ENCODE data around the gene METTL2A. TPM values are rescaled to one million over a fixed set of nuclear protein-coding genes. Genes with fewer than 3 reads are reported as not detected.
A peak's percentile ranks its signal among the peaks of the same experiment; 100 is the strongest.
"Not testable (repeated sequence)": the region's sequence is repeated elsewhere in the genome, so short reads cannot be mapped to it uniquely, and the experiment has no call there.

Gene METTL2A, protein sequence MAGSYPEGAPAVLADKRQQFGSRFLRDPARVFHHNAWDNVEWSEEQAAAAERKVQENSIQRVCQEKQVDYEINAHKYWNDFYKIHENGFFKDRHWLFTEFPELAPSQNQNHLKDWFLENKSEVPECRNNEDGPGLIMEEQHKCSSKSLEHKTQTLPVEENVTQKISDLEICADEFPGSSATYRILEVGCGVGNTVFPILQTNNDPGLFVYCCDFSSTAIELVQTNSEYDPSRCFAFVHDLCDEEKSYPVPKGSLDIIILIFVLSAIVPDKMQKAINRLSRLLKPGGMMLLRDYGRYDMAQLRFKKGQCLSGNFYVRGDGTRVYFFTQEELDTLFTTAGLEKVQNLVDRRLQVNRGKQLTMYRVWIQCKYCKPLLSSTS
- polyA plus RNA-seq (2013, experiment 1 of 2): 23.4 TPM
- 25.0 TPM for polyA plus RNA-seq (2013, experiment 2 of 2)

- not testable (repeated sequence) for H3K27me3 ChIP-seq (ENCODE audit: insufficient read depth, low read length, poor library complexity); H3K23ac ChIP-seq (ENCODE audit: low read length); H3K4ac ChIP-seq (ENCODE audit: low read depth, low read length); H3K4me1 ChIP-seq (ENCODE audit: control insufficient read depth, low read depth, low read length); H3K79me2 ChIP-seq (ENCODE audit: control insufficient read depth, insufficient read depth, low read length); H4K8ac ChIP-seq (ENCODE audit: low read depth, low read length); H3K27ac ChIP-seq (ENCODE audit: low read depth, low read length); H2AK5ac ChIP-seq (ENCODE audit: low read length); H3K36me3 ChIP-seq (ENCODE audit: control insufficient read depth, insufficient read depth, low read length); H2BK120ac ChIP-seq (ENCODE audit: low read depth, low read length); H3K79me1 ChIP-seq (ENCODE audit: low read length); H4K5ac ChIP-seq (ENCODE audit: low read length); H2BK5ac ChIP-seq (ENCODE audit: low read length); H2BK15ac ChIP-seq (replicated peaks; ENCODE audit: low read depth); H3K18ac ChIP-seq (ENCODE audit: low read length)
- Histone ChIP-seq H3K9ac (ENCODE audit: low read length) (peak within 1 kb of the TSS; percentile 71), H3K4me3 (ENCODE audit: low read length) (peak within 1 kb of the TSS; percentile 60), H3K56ac (ENCODE audit: low read length) (peak within 1 kb of the TSS; percentile 75), H3K4me2 (ENCODE audit: low read length) (peak within 1 kb of the TSS; percentile 46)
- peak; percentile 97 for DNase-seq
- no CpG with 5 or more reads among the region's 58 CpGs for WGBS (ENCODE audit: extremely low coverage, insufficient coverage, low lambda C conversion rate)
Observed at GRCh38 chr17:62423647-62424461, at the start of gene METTL2A. Gene METTL2A, plus strand, starts transcription at chr17:62423897. Its CDS starts 6 bp downstream, at chr17:62423903.

- Histone ChIP-seq H3K9ac (ENCODE audit: low read length) (no peak within 1 kb of the TSS), H3K27ac (ENCODE audit: low read depth, low read length) (no peak within 1 kb of the TSS), H3K79me2 (ENCODE audit: control insufficient read depth, insufficient read depth, low read length) (no peaks in the 10 kb centered on the region), H3K4me2 (ENCODE audit: low read length) (no peak within 1 kb of the TSS), H3K4me3 (ENCODE audit: low read length) (no peak within 1 kb of the TSS), H3K4me1 (ENCODE audit: control insufficient read depth, low read depth, low read length) (no peaks in the 10 kb centered on the region), H2BK5ac (ENCODE audit: low read length) (no peak within 1 kb of the TSS), H3K18ac (ENCODE audit: low read length) (no peak within 1 kb of the TSS), H3K23ac (ENCODE audit: low read length) (no peak within 1 kb of the TSS), H3K4ac (ENCODE audit: low read depth, low read length) (no peak within 1 kb of the TSS), H3K56ac (ENCODE audit: low read length) (no peak within 1 kb of the TSS), H2AK5ac (ENCODE audit: low read length) (no peak within 1 kb of the TSS), H2BK15ac (replicated peaks; ENCODE audit: low read depth) (no peak within 1 kb of the TSS), H4K5ac (ENCODE audit: low read length) (no peak within 1 kb of the TSS), H3K27me3 (ENCODE audit: insufficient read depth, low read length, poor library complexity) (no peaks in the 10 kb centered on the region), H3K36me3 (ENCODE audit: control insufficient read depth, insufficient read depth, low read length) (no peaks in the 10 kb centered on the region), H4K8ac (ENCODE audit: low read depth, low read length) (no peak within 1 kb of the TSS), H2BK120ac (ENCODE audit: low read depth, low read length) (no peak within 1 kb of the TSS), H3K79me1 (ENCODE audit: low read length) (no peaks in the 10 kb centered on the region)
- 100% methylated on average over 1 of the region's 3 CpGs for WGBS (ENCODE audit: extremely low coverage, insufficient coverage, low lambda C conversion rate)
- DNase-seq: no peak
Observed at GRCh38 chr17:62380253-62380652, 43.4 kb upstream of the METTL2A start, which contains the start of gene EFCAB3. Gene EFCAB3, plus strand, starts transcription at chr17:62380553. Its CDS starts 2,427 bp downstream, at chr17:62382980.

DNA sequence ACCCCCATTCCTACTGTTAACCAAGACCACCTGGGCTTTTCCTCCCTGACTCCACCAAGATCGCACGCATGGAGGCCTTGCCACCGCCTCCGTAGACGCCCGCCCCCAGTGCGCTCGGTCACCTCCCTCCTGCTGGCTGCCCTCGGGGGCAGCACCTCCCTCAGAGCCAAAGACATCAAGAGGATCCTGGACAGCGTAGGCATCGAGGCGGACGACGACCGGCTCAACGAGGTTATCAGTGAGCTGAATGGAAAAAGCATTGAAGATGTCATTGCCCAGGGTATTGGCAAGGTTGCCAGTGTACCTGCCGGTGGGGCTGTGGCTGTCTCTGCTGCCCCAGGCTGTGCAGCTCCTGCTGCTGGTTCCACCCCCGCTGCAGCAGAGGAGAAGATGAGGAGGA is 42.1 kb upstream of the METTL2A start:
- H3K36me3 ChIP-seq (ENCODE audit: control insufficient read depth, insufficient read depth, low read length): no peaks in the 10 kb centered on the region
- no peaks in the 10 kb centered on the region for H3K27me3 ChIP-seq (ENCODE audit: insufficient read depth, low read length, poor library complexity)
- no peak overlapping the region for H2AK5ac ChIP-seq (ENCODE audit: low read length)
- no peaks in the 10 kb centered on the region for H3K4me1 ChIP-seq (ENCODE audit: control insufficient read depth, low read depth, low read length)
- no peak overlapping the region for H3K18ac ChIP-seq (ENCODE audit: low read length)
- H4K5ac ChIP-seq (ENCODE audit: low read length): no peak overlapping the region
- H3K23ac ChIP-seq (ENCODE audit: low read length): no peak overlapping the region
- H2BK5ac ChIP-seq (ENCODE audit: low read length): no peak overlapping the region
- no peak overlapping the region for H3K4me2 ChIP-seq (ENCODE audit: low read length)
- no peak overlapping the region for H3K56ac ChIP-seq (ENCODE audit: low read length)
- no peaks in the 10 kb centered on the region for H3K79me2 ChIP-seq (ENCODE audit: control insufficient read depth, insufficient read depth, low read length)
- H2BK120ac ChIP-seq (ENCODE audit: low read depth, low read length): no peak overlapping the region
- WGBS (ENCODE audit: extremely low coverage, insufficient coverage, low lambda C conversion rate): no CpG with 5 or more reads among the region's 18 CpGs
- no peak overlapping the region for H3K4ac ChIP-seq (ENCODE audit: low read depth, low read length)
- H3K4me3 ChIP-seq (ENCODE audit: low read length): no peak overlapping the region
- H3K9ac ChIP-seq (ENCODE audit: low read length): no peak overlapping the region
- H3K27ac ChIP-seq (ENCODE audit: low read depth, low read length): no peak overlapping the region
- H2BK15ac ChIP-seq (replicated peaks; ENCODE audit: low read depth): no peak overlapping the region
- DNase-seq: no peak
- no peak overlapping the region for H4K8ac ChIP-seq (ENCODE audit: low read depth, low read length)
- H3K79me1 ChIP-seq (ENCODE audit: low read length): no peaks in the 10 kb centered on the region

DNA sequence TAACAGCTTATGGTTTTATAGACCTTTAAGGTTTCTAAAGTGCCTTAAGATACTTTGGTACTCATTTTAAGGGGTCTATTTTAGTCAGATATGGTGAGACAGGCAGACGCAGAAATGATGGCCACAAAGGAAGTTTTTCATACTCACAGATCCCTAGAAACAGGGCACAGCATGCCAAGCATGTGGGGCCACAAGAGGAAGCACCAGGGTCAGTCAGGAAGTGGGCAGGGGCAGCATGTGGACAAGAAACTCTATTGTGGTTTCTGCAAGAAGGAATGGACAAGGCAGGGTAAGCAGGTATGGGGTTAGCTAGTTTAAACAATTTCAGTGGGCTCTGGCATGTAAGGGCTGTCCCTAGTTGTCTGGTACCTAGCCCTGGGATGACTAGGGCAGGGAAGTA is 34.8 kb upstream of the METTL2A start:
- H3K4me1 ChIP-seq (ENCODE audit: control insufficient read depth, low read depth, low read length): no peaks in the 10 kb centered on the region
- no peak overlapping the region for H2BK15ac ChIP-seq (replicated peaks; ENCODE audit: low read depth)
- no peak overlapping the region for H4K8ac ChIP-seq (ENCODE audit: low read depth, low read length)
- no peak overlapping the region for H3K4me3 ChIP-seq (ENCODE audit: low read length)
- no peak overlapping the region for H2AK5ac ChIP-seq (ENCODE audit: low read length)
- no peak overlapping the region for H3K23ac ChIP-seq (ENCODE audit: low read length)
- no peak overlapping the region for H2BK5ac ChIP-seq (ENCODE audit: low read length)
- no peak overlapping the region for H3K4ac ChIP-seq (ENCODE audit: low read depth, low read length)
- H3K9ac ChIP-seq (ENCODE audit: low read length): no peak overlapping the region
- H3K56ac ChIP-seq (ENCODE audit: low read length): no peak overlapping the region
- no peaks in the 10 kb centered on the region for H3K36me3 ChIP-seq (ENCODE audit: control insufficient read depth, insufficient read depth, low read length)
- H3K27me3 ChIP-seq (ENCODE audit: insufficient read depth, low read length, poor library complexity): no peaks in the 10 kb centered on the region
- H3K4me2 ChIP-seq (ENCODE audit: low read length): no peak overlapping the region
- H3K27ac ChIP-seq (ENCODE audit: low read depth, low read length): no peak overlapping the region
- no peak overlapping the region for H4K5ac ChIP-seq (ENCODE audit: low read length)
- H3K79me1 ChIP-seq (ENCODE audit: low read length): no peaks in the 10 kb centered on the region
- H3K18ac ChIP-seq (ENCODE audit: low read length): no peak overlapping the region
- no peaks in the 10 kb centered on the region for H3K79me2 ChIP-seq (ENCODE audit: control insufficient read depth, insufficient read depth, low read length)
- no peak overlapping the region for H2BK120ac ChIP-seq (ENCODE audit: low read depth, low read length)
- no CpG with 5 or more reads among the region's 1 CpG for WGBS (ENCODE audit: extremely low coverage, insufficient coverage, low lambda C conversion rate)
- no peak for DNase-seq

DNA sequence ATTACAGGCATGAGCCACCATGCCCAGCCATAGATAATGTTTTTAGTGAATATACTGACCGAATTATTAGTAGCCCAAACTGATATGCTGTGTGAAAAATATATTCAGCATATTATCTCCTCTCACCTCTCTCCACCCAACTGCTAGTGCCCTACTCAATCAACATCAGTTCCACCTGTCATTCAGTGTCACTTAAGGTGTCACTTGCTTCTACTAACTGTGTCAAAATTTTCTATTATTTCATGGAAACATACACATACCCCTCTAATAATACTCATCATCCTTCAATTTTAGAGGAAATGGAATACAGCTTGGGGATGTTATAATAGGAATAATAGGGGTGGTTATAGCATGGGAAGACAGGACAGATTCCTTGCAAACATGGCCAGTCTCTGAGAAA is 30.8 kb upstream of the METTL2A start:
- Histone ChIP-seq H3K27me3 (ENCODE audit: insufficient read depth, low read length, poor library complexity) (no peaks in the 10 kb centered on the region), H3K36me3 (ENCODE audit: control insufficient read depth, insufficient read depth, low read length) (no peaks in the 10 kb centered on the region), H3K27ac (ENCODE audit: low read depth, low read length) (no peak overlapping the region), H4K8ac (ENCODE audit: low read depth, low read length) (no peak overlapping the region), H4K5ac (ENCODE audit: low read length) (no peak overlapping the region), H3K9ac (ENCODE audit: low read length) (no peak overlapping the region), H3K79me2 (ENCODE audit: control insufficient read depth, insufficient read depth, low read length) (no peaks in the 10 kb centered on the region), H3K4ac (ENCODE audit: low read depth, low read length) (no peak overlapping the region), H3K56ac (ENCODE audit: low read length) (no peak overlapping the region), H2BK120ac (ENCODE audit: low read depth, low read length) (no peak overlapping the region), H3K79me1 (ENCODE audit: low read length) (no peaks in the 10 kb centered on the region), H2BK5ac (ENCODE audit: low read length) (no peak overlapping the region), H3K18ac (ENCODE audit: low read length) (no peak overlapping the region), H2AK5ac (ENCODE audit: low read length) (no peak overlapping the region), H3K23ac (ENCODE audit: low read length) (no peak overlapping the region), H3K4me2 (ENCODE audit: low read length) (no peak overlapping the region), H3K4me1 (ENCODE audit: control insufficient read depth, low read depth, low read length) (no peaks in the 10 kb centered on the region), H2BK15ac (replicated peaks; ENCODE audit: low read depth) (no peak overlapping the region), H3K4me3 (ENCODE audit: low read length) (no peak overlapping the region)
- no CpG with 5 or more reads among the region's 1 CpG for WGBS (ENCODE audit: extremely low coverage, insufficient coverage, low lambda C conversion rate)
- no peak for DNase-seq

All from mesendoderm (in vitro differentiated cells).